ENCODE measurements around the gene GABRD.

Gene GABRD

GRCh38 chr1:2055911-2056575 is 36.9 kb downstream of the GABRD start:
- DNase-seq = no peak

- DNase-seq = no peak
Observed at GRCh38 chr1:2056955-2057590, 37.9 kb downstream of the GABRD start.

DNA sequence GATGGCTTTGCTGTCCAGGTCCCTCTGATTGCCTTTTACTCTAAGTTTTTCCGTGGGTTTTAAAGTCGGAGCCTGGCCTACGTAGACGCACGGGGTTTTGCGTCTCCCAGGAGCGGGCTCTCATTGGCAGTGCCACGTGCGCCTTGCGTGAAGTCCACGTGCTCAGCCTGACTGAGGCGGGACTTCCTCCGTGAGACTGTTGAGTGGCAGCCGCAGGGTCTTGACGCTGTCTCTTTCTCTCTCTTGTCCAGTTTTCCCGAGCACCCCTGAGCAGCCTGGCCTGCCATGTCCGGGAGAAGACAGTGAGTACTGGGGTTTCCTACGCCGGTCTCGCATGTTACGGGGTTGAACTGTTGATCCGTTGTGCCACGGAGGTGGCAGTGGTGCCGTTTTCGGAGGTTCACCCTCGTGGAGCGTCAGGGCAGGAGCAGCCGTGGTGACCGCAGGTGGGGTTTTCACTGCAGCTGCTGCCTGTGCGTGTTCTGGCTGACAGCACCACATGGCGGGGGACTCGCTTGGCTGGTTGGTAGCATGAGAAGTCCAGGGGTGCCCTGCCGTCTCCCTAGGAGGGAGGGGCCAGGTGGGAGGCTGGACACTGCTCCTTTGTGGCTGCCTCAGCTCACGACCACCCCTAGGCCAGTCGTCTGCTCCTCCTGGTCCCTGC is 40.3 kb downstream of the GABRD start:
- DNase-seq = no peak

DNA sequence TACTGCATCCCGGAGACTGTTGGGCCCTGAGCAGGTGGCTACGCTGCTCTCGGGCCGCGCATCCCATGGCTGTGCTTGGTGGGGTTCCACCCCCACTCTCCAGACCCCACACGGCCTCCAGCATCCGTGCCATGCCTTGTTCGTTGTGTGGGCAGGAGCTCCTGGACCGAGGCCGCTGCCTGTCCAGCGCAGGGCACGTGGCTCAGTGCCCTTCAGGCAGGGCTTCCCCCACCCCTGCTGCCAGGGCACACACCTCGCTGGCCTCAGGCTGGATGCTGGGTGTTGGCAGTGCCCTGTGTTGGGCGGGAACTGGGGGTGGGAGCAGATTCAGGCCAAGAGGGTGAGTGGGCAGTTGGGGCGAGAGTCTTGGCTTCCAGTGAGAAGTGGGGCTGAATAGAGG is 40.9 kb downstream of the GABRD start:
- no peak for DNase-seq

DNA sequence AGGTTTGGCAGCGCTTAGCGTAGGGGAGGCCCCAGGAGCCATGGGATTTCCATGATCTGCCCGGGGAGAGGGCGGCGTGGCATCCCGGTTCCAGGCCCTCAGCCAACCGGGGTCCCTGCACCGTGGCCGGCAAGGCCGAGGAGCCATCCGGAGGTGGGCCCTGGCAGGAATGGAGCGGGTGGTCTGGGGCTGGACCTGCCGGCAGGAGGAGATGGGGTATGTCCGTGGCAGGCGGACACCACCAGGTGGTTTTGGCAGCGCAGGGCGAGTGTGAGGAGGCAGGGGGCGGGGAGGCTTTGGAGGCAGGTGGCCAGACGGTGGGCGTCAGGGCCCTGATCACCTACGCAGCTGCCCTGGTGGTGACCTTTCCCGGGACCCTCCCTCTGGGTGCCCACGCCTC is 41.4 kb downstream of the GABRD start:
- no peak for DNase-seq

- no peak for DNase-seq
Observed at GRCh38 chr1:2061065-2061778, 42.1 kb downstream of the GABRD start.

DNA sequence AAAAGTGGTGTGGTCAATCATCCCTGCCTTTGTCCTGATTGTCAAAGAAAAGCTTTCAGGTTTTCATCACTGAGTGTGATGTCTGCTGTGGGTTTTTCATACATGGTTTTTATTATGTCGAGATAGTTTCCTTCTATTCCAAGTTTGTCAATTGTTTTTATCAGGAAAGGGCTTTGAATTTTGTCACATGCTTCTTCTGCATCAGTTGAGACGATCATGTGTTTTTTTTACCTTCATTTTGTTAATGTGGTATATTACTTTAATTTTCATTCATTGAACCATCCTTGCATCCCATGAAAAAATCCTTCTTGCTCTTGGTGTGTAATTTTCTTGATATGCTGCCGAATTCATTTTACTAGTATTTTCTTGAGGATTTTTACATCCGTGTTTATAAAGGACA is 46.6 kb downstream of the GABRD start:
- DNase-seq = no peak

DNA sequence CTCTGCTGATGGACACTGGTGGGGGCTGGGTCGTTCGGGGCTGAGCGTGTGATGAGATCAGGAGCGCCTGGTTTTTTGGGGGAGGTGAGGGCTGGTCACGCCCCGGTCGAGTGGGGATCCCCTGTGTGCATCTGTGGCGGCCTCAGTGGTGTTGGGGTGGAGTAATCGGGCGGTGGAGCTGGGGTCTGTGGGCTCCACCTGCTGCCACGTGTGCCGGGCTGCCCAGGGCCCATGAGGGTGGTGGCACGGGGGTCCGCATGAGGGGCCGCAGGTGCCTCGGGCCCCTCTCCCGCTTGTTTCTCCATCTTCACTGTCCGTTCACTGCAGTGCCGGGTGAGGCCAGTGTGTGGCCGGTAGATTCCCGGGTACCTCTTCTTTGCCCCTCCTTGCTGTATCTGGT is 48.2 kb downstream of the GABRD start:
- DNase-seq = no peak

- DNase-seq = no peak
Observed at GRCh38 chr1:2067981-2068380, 48.8 kb downstream of the GABRD start.

DNA sequence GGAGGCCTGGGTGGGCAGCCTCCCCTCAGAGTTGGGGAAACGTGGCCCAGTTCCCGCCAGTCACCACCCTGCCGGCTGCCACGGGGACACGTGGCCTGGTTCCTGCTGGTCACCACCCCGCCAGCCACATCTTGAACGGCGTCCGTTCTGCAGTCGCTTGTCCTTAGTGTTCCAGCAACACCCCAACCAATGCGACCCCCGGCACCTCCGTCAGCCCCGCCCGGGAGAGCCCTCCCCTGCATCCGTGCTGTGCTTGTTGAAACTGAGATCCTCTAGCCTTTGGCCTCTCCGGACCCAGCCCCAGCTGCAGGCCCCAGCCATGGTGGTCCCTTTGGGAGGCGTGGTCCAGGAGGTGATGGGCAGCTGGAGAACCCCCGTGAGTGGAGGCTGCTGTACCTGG is 49.8 kb downstream of the GABRD start:
- DNase-seq = no peak

GRCh38 chr1:2070016-2070415 is 50.9 kb downstream of the GABRD start:
- DNase-seq = no peak

GRCh38 chr1:2070800-2071530 is 51.8 kb downstream of the GABRD start:
- no peak for DNase-seq

DNA sequence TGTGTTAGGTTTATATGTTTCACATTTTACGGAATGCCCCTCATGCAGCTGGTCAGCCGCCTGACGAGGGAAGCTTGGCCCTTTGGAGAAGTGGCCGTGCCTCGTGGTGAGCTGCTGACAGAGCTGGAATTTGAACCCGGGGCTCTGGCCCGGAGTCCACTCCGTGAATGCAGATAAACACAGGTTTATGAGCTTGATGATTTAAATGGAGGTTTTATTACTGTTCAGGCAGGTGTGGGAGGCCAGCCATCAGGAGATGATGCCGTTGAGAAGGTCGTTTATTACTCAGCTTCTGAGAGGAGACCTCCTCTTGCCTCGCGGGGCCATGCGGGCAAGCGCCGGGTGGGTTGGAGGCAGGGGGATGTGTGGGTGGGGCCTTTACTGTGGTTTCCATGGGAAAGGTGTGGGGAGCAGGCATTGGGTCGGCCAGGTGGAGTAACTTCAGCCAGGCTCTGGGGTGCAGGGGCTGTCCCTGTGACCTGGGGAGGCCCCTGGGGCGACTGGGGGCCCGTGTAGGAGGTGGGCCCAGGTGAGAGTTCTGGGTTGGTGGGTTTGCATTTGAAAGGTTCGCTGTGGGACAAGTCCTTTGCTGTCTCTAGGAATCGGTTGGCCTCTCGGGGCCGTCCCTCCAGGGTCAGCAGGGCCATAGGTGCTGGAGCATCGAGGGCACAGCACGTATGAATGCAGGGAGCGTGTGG is 53.1 kb downstream of the GABRD start:
- DNase-seq = no peak

DNA sequence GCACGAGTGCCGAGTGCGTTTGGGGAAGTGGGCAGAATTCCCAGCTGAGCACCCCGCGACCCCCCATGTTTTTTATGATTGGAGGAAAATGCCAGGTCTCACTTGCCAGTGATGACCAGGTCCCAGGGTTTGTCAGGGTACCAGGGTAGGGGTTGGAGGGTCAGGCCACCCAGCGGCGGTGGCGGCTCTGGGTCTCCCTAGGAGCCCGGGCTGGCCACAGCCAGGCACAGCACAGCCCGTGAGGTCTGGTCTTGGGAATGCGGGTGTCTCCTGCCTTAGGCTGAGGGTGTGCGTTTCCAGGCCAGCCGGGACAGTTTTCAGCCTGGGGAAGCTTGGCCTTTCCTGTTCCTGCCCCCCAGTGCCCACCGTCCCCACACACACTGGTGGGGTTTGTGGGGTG is 53.7 kb downstream of the GABRD start:
- DNase-seq = no peak

DNA sequence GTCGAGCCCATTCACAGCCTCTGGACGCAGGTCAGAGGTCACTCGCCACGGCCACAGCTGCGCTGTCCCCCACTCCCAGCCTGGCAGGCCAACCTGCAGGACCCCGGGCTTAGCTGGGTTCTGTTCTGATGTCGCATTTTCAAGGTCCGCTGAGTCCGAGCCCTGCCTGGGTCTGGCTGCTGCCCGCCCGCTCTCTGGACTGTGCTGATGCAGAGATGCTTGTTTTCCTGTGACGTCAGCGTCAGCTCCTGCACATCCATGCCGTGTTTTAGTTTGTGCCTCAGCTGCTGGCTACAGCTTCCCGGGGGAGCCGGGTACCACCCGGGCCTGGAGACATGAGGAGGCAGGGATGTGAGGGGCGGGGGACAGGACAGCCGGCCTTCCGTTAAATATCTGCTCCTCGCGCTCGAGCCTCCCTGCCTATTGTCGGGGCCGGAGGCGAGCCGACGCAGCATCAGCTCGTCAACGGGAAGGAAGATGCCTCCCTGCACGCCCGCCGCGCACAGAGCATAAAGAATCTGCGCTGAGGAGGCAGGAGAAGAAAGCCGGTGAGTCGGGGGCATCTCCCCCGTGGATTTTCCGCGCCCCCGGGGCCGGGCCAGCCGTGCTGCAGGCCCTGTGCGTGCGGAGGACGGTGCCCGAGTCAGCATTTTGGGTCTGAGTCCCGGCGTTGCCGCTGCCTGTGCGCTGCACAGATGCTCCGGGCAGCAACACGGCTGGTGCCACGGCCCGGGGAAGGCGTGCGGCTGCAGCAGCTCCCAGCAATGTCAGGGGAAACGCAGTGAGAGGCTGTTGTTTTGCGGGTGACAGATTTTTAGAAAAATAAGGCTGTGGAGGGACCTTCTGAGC is 54.5 kb downstream of the GABRD start:
- no peak for DNase-seq

- no peak for DNase-seq
Observed at GRCh38 chr1:2074396-2074795, 55.3 kb downstream of the GABRD start.

DNA sequence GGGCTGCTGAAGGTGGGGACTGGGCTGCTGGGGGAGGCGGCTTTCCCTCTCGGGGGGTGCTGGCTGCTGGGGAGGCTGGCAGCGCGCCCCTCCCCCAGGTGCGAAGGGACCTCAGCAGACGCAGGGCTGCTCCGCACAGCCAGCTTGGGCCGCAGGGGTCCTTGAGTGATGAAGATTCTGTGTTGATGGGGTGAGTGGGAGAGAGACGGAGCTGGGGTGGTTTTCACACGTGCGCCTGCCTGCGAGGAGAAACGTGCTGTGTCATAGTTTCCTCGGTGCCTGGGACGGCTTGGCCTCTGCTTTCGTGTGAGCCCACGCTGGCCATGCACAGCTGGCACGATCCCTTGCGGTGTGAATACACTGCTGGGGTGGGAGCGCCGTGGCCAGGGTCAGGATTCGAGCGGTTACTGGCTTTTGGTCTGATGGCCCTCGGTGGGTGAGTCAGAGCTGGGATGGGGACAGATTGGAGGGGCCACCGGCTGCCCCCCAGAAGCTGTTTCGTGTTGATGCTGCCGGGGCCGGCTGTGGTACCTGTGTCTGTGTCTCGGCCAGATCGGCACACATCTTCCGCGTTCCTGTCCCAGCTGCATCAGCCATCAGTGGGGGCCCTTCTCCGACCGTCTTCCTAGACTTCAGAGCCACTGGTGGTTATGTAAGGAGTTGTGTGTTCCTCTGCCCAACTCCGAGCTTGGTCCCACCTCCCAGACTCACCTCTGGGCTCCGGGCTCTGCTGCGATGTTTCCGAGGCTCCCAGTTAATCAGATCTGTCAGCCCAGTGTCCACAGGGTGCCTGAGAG is 56.0 kb downstream of the GABRD start:
- no peak for DNase-seq

- no peak for DNase-seq
Observed at GRCh38 chr1:2076826-2077225, 57.7 kb downstream of the GABRD start.

DNA sequence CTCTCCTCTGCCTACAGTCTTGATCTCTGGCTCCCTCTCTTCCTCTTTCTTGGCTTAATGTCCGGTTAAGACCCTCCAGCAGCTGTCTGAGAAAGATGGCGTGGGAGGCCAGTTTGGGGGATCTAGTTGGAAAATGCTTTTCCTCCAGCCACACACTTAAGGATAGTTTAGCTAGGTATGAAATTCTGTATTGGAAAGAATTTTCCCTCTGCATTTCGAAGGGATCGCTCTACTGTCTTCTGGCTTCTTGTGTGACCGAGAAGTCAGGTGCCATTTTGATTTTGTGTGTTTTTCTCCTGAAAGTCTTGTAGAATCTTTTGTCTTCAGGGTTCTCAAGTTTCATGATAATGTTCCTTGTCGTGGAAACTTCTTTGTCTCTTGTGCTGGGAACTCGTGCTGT is 59.0 kb downstream of the GABRD start:
- DNase-seq = no peak

DNA sequence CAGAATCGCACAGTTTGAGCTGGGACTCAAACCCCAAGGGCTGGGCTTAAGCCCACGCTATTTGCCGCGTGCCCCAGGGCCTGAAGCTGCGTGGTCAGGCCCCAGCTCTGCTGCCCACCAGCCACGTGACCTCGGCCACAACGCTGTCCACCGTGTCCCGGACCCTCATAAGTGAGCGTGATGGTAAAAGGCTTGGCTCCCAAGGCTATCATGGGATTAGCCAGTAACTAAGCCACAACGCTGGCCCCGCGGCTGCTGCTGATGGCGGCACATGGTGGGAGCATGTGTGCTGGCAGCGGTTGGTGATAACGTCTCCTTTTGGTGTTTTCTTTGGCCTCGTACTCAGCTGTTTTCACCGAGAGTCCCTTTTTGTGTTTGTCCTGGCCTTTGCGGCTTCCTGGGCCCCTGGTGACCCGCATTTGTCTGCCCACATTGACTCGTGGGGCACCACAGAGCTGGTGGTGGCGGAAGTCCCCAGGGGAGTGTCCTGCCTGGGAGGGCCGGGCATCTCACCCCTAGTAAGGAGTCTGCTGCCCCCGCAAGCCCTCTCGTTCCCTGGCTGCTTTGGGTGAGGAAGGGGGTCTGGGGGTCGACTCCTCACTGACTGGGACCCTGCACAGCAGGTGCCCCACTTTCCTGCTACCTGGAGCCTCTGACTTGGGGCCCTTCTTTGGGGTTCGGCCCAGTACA is 60.4 kb downstream of the GABRD start:
- no peak for DNase-seq
